SK-N-SH (cell line): ENCODE measurements around the gene CFAP65. TPM values are rescaled to one million over a fixed set of nuclear protein-coding genes. Genes with fewer than 3 reads are reported as not detected.

ENCODE experiments used
- CTCF ChIA-PET: fragments of 300-600, 350-600 bp; formaldehyde crosslinking; extraction: SDS; loops from one replicate; lab custom pipeline; 2021; lab: Yijun Ruan, JAX
- POLR2A ChIA-PET: fragments of 350-600 bp; sonication (Branson Sonifier 250); formaldehyde crosslinking; extraction: SDS; loops from one replicate; lab custom pipeline; 2020; ENCODE audit warnings: antibody characterized with exemption, inconsistent platforms; lab: Yijun Ruan, JAX
- DNase-seq: peaks from one replicate; pipeline ENCODE4 v3.0.0; 2012
- H2AFZ ChIP-seq: fragments of 200-600 bp; sonication (generic); 2 replicates; pipeline ENCODE4 v1.8.1; 2016; ENCODE audit warnings: antibody characterized with exemption, mild to moderate bottlenecking, low read depth
- H3F3A ChIP-seq: fragments of 200-600 bp; sonication (generic); replicated peaks from 2 replicates; pipeline ENCODE3; 2016; ENCODE audit warnings: antibody characterized with exemption, mild to moderate bottlenecking; ENCODE audit not compliant: insufficient read depth
- H3K27ac ChIP-seq, 2 experiments: fragments of 200-500 bp in 1 of 2; fragments of 200-600 bp in 1 of 2; sonication (Bioruptor generic) in 1 of 2; sonication (generic), shearing (Covaris generic) in 1 of 2; 2 replicates each; pipeline versions ENCODE4 v1.5.1 to v1.6.1; 2014 to 2016; ENCODE audit warnings: low read depth in 2 of 2, inconsistent platforms in 1 of 2, low read length in 1 of 2, mild to moderate bottlenecking in 1 of 2, mixed read lengths in 1 of 2
- H3K27me3 ChIP-seq: fragments of 200-600 bp; sonication (generic), shearing (Covaris generic); 2 replicates; pipeline ENCODE4 v1.6.1; 2016; ENCODE audit warnings: mixed run types; ENCODE audit not compliant: insufficient read depth
- H3K36me3 ChIP-seq, 2 experiments: fragments of 200-500 bp in 1 of 2; fragments of 200-600 bp in 1 of 2; sonication (Bioruptor generic) in 1 of 2; sonication (generic) in 1 of 2; replicated peaks in 1 of 2; 2 replicates each; pipeline versions ENCODE3 to v1.5.1; 2014 to 2016; ENCODE audit warnings: low read length in 1 of 2, mild to moderate bottlenecking in 1 of 2; ENCODE audit not compliant: insufficient read depth in 2 of 2, control insufficient read depth in 1 of 2
- H3K4me1 ChIP-seq, 2 experiments: fragments of 200-500 bp in 1 of 2; fragments of 200-600 bp in 1 of 2; sonication (Bioruptor generic) in 1 of 2; sonication (generic), shearing (Covaris generic) in 1 of 2; 2 replicates each; pipeline versions ENCODE4 v1.5.1 to v1.6.1; 2014 to 2016; ENCODE audit warnings: low read depth in 1 of 2, low read length in 1 of 2, mixed run types in 1 of 2; ENCODE audit not compliant: insufficient read depth in 2 of 2, control insufficient read depth in 1 of 2
- H3K4me2 ChIP-seq: fragments of 200-600 bp; sonication (generic), shearing (Covaris generic); 2 replicates; pipeline ENCODE4 v1.6.1; 2017; ENCODE audit warnings: mixed run types
- H3K4me3 ChIP-seq, 2 experiments: fragments of 200-500 bp in 1 of 2; fragments of 200-600 bp in 1 of 2; sonication (Bioruptor generic) in 1 of 2; sonication (generic), shearing (Covaris generic) in 1 of 2; 2 replicates each; pipeline versions ENCODE4 v1.5.1 to v1.8.1; 2014 to 2016; ENCODE audit warnings: low read depth in 2 of 2, inconsistent platforms in 1 of 2, low read length in 1 of 2, mild to moderate bottlenecking in 1 of 2, mixed read lengths in 1 of 2, moderate library complexity in 1 of 2
- H3K79me2 ChIP-seq: fragments of 200-600 bp; sonication (generic); 2 replicates; pipeline ENCODE4 v1.8.1; 2017; ENCODE audit warnings: mild to moderate bottlenecking; ENCODE audit not compliant: insufficient read depth
- H3K9ac ChIP-seq: fragments of 200-600 bp; sonication (generic); 2 replicates; pipeline ENCODE4 v1.6.1; 2017; ENCODE audit warnings: mixed run types
- H3K9me2 ChIP-seq: fragments of 200-600 bp; sonication (generic); 2 replicates; pipeline ENCODE4 v1.6.1; 2017; ENCODE audit warnings: mixed run types
- H3K9me3 ChIP-seq: fragments of 200-600 bp; sonication (generic); 2 replicates; pipeline ENCODE4 v1.6.1; 2017; ENCODE audit warnings: mixed run types, mild to moderate bottlenecking, moderate library complexity
- H4K20me1 ChIP-seq: fragments of 200-600 bp; sonication (generic); 2 replicates; pipeline ENCODE4 v1.6.1; 2017; ENCODE audit warnings: mild to moderate bottlenecking, mixed run types; ENCODE audit not compliant: insufficient read depth
- EP300 ChIP-seq, 2 experiments: IDR thresholded peaks; 2 replicates each; pipeline versions ENCODE4 v1.4.0 to v1.6.1; 2012; ENCODE audit warnings: borderline replicate concordance in 1 of 2, low read depth in 1 of 2, low read length in 1 of 2
- FOXM1 ChIP-seq: IDR thresholded peaks from 2 replicates; pipeline ENCODE4 v1.4.0; 2012; ENCODE audit warnings: low read depth, mild to moderate bottlenecking
- GABPA ChIP-seq: IDR thresholded peaks from 2 replicates; pipeline ENCODE4 v1.4.0; 2012; ENCODE audit warnings: low read depth, mild to moderate bottlenecking
- JUND ChIP-seq: IDR thresholded peaks from 2 replicates; pipeline ENCODE4 v1.4.0; 2012
- NRF1 ChIP-seq: IDR thresholded peaks from 2 replicates; pipeline ENCODE4 v1.6.1; 2012; ENCODE audit warnings: low read depth, mild to moderate bottlenecking, low read length
- RAD21 ChIP-seq: IDR thresholded peaks from 2 replicates; pipeline ENCODE4 v1.6.1; 2012; ENCODE audit warnings: mild to moderate bottlenecking, low read length
- RFX5 ChIP-seq: IDR thresholded peaks from 2 replicates; pipeline ENCODE4 v1.6.1; 2012; ENCODE audit warnings: mild to moderate bottlenecking, improper control_type of control experiment, low read length
- SMC3 ChIP-seq: IDR thresholded peaks from 2 replicates; pipeline ENCODE4 v1.6.1; 2012; ENCODE audit warnings: low read depth, low read length, improper control_type of control experiment
- TCF12 ChIP-seq: IDR thresholded peaks from 2 replicates; pipeline ENCODE4 v1.4.0; 2012
- TEAD4 ChIP-seq: IDR thresholded peaks from 2 replicates; pipeline ENCODE4 v1.4.0; 2012; ENCODE audit warnings: mild to moderate bottlenecking, borderline replicate concordance; ENCODE audit not compliant: insufficient read depth
- YY1 ChIP-seq: IDR thresholded peaks from 2 replicates; pipeline ENCODE4 v1.4.0; 2012; ENCODE audit warnings: low read depth, mild to moderate bottlenecking
- WGBS: methylation state at CpG from one replicate; pipeline ENCODE4 v1.1.6; 2017; ENCODE audit warnings: low lambda C conversion rate; 5-methylcytosine and 5-hydroxymethylcytosine counted together
- polyA plus RNA-seq, 3 experiments: library from polyadenylated mRNA; depleted of rRNA; stranded (reverse); fragments of >200 nt; gene quantifications; 2 replicates each; pipeline ENCODE4 v1.2.3, GENCODE V29; 2012
- TF ChIP-seq, protein P1 (sequence below): fragments of 200-600 bp; sonication (generic); IDR thresholded peaks from 2 replicates; pipeline ENCODE4 v1.6.1; 2017; ENCODE audit warnings: antibody characterized with exemption, mild to moderate bottlenecking, moderate library complexity
- TF ChIP-seq, protein P2 (sequence below): fragments of 150-350 bp; IDR thresholded peaks from 2 replicates; pipeline ENCODE4 v1.6.1; 2016; ENCODE audit warnings: mild to moderate bottlenecking, low read depth, low read length
- TF ChIP-seq, protein P3 (sequence below): IDR thresholded peaks from 2 replicates; pipeline ENCODE4 v1.4.0; 2012; ENCODE audit warnings: low read depth
- TF ChIP-seq, protein P4 (sequence below): IDR thresholded peaks from 2 replicates; pipeline ENCODE4; 2012
- TF ChIP-seq, protein P5 (sequence below): IDR thresholded peaks from 2 replicates; pipeline ENCODE4 v1.4.0; 2012; ENCODE audit warnings: low read depth, borderline replicate concordance

CFAP65 gene
- polyA plus RNA-seq, 1 of the 3 experiments (the other 2 are of a cell fraction), result 0.95 TPM

DNA sequence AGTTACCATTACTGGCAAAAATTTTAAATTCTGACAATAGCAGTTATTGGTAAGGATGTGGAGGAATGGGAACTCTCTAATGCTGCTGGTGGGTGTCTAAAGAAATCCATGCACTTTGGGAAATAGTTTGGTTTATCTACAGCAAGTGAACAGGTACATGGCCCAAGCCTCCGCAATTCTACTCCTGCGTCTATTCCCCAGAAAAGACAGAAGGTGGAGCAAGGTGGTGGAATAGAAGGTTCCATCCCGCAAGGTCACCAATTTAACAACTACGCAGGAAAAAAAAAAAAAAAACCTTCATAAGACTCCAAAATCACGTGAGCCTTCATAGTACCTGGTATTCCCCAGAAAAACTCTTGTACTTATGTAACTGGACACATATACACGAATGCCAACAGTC is 6.5 kb downstream of the CFAP65 start:
- CTCF ChIA-PET, result interaction anchor here (1.0 to 10.9 kb wide), 4 partner anchors 55 to 121 kb away, joined by 4 to 238 read pairs (median 5); no protein-coding TSS in a partner anchor

DNA sequence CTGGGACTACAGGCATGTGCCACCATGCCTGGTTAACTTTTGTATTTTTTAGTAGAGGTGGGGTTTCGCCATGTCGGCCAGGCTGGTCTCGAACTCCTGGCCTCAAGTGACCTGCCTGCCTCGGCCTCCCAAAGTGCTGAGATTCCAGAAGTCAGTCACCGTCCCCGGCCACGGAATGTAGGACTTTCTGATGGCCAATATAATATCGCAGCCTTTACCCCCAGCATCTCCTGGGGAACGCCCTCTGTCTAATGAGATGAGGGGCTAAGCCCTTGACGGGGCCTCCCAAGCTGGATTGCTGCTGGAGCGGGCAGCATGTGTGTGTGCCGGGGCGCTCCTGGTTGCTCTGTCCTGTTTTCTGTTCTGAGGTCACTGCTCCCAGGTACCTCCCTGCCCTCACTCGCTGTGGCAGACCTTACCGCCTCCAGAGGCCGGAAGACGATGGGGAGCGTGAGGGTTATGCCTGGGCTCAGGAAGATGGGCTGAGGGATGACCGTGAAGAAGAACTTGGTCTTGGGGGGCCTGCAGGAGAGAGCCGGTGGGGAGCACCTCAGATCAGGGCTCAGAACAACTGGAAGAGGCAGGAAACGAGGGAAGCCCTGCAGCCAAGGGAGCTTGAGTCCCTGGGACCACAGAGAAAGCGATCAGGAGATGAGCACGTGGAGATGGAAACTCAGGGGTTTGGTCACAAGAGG is 9.1 kb downstream of the CFAP65 start:
- no peak overlapping the region for H2AFZ ChIP-seq
- TF ChIP-seq TEAD4, result no peak
- TF ChIP-seq, protein P1, sequence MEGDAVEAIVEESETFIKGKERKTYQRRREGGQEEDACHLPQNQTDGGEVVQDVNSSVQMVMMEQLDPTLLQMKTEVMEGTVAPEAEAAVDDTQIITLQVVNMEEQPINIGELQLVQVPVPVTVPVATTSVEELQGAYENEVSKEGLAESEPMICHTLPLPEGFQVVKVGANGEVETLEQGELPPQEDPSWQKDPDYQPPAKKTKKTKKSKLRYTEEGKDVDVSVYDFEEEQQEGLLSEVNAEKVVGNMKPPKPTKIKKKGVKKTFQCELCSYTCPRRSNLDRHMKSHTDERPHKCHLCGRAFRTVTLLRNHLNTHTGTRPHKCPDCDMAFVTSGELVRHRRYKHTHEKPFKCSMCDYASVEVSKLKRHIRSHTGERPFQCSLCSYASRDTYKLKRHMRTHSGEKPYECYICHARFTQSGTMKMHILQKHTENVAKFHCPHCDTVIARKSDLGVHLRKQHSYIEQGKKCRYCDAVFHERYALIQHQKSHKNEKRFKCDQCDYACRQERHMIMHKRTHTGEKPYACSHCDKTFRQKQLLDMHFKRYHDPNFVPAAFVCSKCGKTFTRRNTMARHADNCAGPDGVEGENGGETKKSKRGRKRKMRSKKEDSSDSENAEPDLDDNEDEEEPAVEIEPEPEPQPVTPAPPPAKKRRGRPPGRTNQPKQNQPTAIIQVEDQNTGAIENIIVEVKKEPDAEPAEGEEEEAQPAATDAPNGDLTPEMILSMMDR, result no peak
- TF ChIP-seq, protein P2, sequence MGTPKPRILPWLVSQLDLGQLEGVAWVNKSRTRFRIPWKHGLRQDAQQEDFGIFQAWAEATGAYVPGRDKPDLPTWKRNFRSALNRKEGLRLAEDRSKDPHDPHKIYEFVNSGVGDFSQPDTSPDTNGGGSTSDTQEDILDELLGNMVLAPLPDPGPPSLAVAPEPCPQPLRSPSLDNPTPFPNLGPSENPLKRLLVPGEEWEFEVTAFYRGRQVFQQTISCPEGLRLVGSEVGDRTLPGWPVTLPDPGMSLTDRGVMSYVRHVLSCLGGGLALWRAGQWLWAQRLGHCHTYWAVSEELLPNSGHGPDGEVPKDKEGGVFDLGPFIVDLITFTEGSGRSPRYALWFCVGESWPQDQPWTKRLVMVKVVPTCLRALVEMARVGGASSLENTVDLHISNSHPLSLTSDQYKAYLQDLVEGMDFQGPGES, result no peak
- TF ChIP-seq NRF1, result no peak
- no peak for TF ChIP-seq SMC3
- TF ChIP-seq EP300 (IDR thresholded peaks at IDR 0.05; ENCODE audit: borderline replicate concordance in 1 of 2, low read depth in 1 of 2, low read length in 1 of 2), result no peak
- no peak for TF ChIP-seq GABPA
- TF ChIP-seq, all 33 proteins: peak for 0
- Histone ChIP-seq H3K9me3 (no peaks in the 10 kb centered on the region), H3K36me3 (no peaks in the 10 kb centered on the region), H3K27me3 (peaks cover 5% of the 10 kb centered on the region; the same call in 1 of the 2 replicates), H3K27ac (no peak overlapping the region), H3K4me1 (peaks cover 0 to 5% of the 10 kb centered on the region in 2 experiments; a peak in 1 of 4 replicates), H3K9ac (no peak overlapping the region), H3F3A (no peaks in the 10 kb centered on the region), H3K4me3 (no peak overlapping the region), H4K20me1 (no peaks in the 10 kb centered on the region), H3K79me2 (no peaks in the 10 kb centered on the region), H3K4me2 (no peak overlapping the region), H3K9me2 (no peaks in the 10 kb centered on the region)
- ChIA-PET POLR2A (no interaction called here), CTCF (interaction anchor here (0.8 to 10.9 kb wide), 6 partner anchors 13 to 122 kb away, joined by 3 to 238 read pairs (median 70); partner anchors contain the start of gene IHH)
- 75% methylated on average over 21 of the region's 23 CpGs for WGBS
- no peak for DNase-seq

More for the DNA sequence above, 6.5 kb downstream of the CFAP65 start:
- no peaks in the 10 kb centered on the region for H3K36me3 ChIP-seq
- POLR2A ChIA-PET, result no interaction called here
- WGBS, result 58% methylated on average over 6 of the region's 6 CpGs
- H3K9me3 ChIP-seq, result no peaks in the 10 kb centered on the region
- H3F3A ChIP-seq, result no peaks in the 10 kb centered on the region
- no peak overlapping the region for H3K27ac ChIP-seq
- H3K4me3 ChIP-seq, result no peak overlapping the region
- no peak overlapping the region for H3K4me2 ChIP-seq
- H3K9ac ChIP-seq, result no peak overlapping the region
- no peaks in the 10 kb centered on the region for H4K20me1 ChIP-seq
- H3K4me1 ChIP-seq, result peaks cover 0 to 4% of the 10 kb centered on the region in 2 experiments; a peak in 1 of 4 replicates
- peaks cover 5% of the 10 kb centered on the region; the same call in 1 of the 2 replicates for H3K27me3 ChIP-seq
- H2AFZ ChIP-seq, result no peak overlapping the region
- H3K79me2 ChIP-seq, result no peaks in the 10 kb centered on the region
- DNase-seq, result no peak
- TF ChIP-seq, protein P3, sequence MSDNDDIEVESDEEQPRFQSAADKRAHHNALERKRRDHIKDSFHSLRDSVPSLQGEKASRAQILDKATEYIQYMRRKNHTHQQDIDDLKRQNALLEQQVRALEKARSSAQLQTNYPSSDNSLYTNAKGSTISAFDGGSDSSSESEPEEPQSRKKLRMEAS, result no peak
- TF ChIP-seq YY1 (no peak), FOXM1 (no peak), RAD21 (no peak), JUND (no peak), RFX5 (no peak), GABPA (no peak), TCF12 (no peak), SMC3 (no peak), EP300 (IDR thresholded peaks at IDR 0.05; ENCODE audit: borderline replicate concordance in 1 of 2, low read depth in 1 of 2, low read length in 1 of 2) (no peak)
- TF ChIP-seq, protein P4, sequence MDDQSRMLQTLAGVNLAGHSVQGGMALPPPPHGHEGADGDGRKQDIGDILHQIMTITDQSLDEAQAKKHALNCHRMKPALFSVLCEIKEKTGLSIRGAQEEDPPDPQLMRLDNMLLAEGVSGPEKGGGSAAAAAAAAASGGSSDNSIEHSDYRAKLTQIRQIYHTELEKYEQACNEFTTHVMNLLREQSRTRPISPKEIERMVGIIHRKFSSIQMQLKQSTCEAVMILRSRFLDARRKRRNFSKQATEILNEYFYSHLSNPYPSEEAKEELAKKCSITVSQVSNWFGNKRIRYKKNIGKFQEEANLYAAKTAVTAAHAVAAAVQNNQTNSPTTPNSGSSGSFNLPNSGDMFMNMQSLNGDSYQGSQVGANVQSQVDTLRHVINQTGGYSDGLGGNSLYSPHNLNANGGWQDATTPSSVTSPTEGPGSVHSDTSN, result no peak
- TF ChIP-seq, protein P5, sequence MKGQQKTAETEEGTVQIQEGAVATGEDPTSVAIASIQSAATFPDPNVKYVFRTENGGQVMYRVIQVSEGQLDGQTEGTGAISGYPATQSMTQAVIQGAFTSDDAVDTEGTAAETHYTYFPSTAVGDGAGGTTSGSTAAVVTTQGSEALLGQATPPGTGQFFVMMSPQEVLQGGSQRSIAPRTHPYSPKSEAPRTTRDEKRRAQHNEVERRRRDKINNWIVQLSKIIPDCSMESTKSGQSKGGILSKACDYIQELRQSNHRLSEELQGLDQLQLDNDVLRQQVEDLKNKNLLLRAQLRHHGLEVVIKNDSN, result no peak
- TF ChIP-seq, all 33 proteins: peak for 0
- no peaks in the 10 kb centered on the region for H3K9me2 ChIP-seq
